Stomach (tissue), 9 donors: ENCODE measurements around the gene TYMS. TPM values are rescaled to one million over a fixed set of nuclear protein-coding genes. Genes with fewer than 3 reads are reported as not detected.
A peak's percentile ranks its signal among the peaks of the same experiment; 100 is the strongest.

Source experiments
- DNase-seq, 2 donors: peaks; one replicate each; pipeline versions ENCODE4 v3.0.0 to v3.0.0-alpha.2; 2013 to 2019
- H3K27ac ChIP-seq, 5 donors: fragments of 200-600 bp in 4 of 5; sonication (generic) in 4 of 5; one replicate each; pipeline ENCODE4 v1.5.1; 2013 to 2019; ENCODE audit warnings: mild to moderate bottlenecking in 1 of 5, moderate library complexity in 1 of 5
- H3K27me3 ChIP-seq, 3 donors: fragments of 200-600 bp; sonication (generic); one replicate each; pipeline ENCODE4 v1.5.1; 2017 to 2019; ENCODE audit warnings: mixed run types in 1 of 3
- H3K36me3 ChIP-seq, 4 donors: fragments of 200-600 bp; sonication (generic); 1 replicate in 3 of 4; 2 replicates in 1 of 4; pipeline ENCODE4 v1.5.1; 2016 to 2019
- H3K4me1 ChIP-seq, 4 donors: fragments of 200-600 bp; sonication (generic); one replicate each; pipeline ENCODE4 v1.5.1; 2016 to 2019
- H3K4me3 ChIP-seq, 4 donors: fragments of 200-600 bp; sonication (generic) in 3 of 4; one replicate each; pipeline ENCODE4 v1.5.1; 2016 to 2019; ENCODE audit warnings: mild to moderate bottlenecking in 1 of 4
- H3K9me3 ChIP-seq, 4 donors: fragments of 200-600 bp; sonication (generic); one replicate each; pipeline ENCODE4 v1.5.1; 2016 to 2019
- EP300 ChIP-seq: sonication (generic); formaldehyde crosslinking; IDR thresholded peaks from one replicate; pipeline ENCODE4 v1.6.1; 2017; ENCODE audit warnings: antibody characterized with exemption
- POLR2A ChIP-seq, 4 donors: fragments of 450-650 bp; IDR thresholded peaks; one replicate each; pipeline ENCODE4 v1.6.1; 2016; ENCODE audit warnings: antibody characterized with exemption in 4 of 4, control low read depth in 2 of 4, mild to moderate bottlenecking in 1 of 4, moderate library complexity in 1 of 4
- POLR2AphosphoS5 ChIP-seq, 3 donors: sonication (generic); formaldehyde crosslinking; IDR thresholded peaks; one replicate each; pipeline ENCODE4 v1.6.1; 2016; ENCODE audit warnings: antibody characterized with exemption in 3 of 3
- WGBS, 5 donors: extraction: QIAGEN DNeasy Blood & Tissue Kit in 3 of 5; methylation state at CpG; one replicate each; pipeline versions ENCODE4 v1.1.5 to v1.1.7; 2013 to 2018; 5-methylcytosine and 5-hydroxymethylcytosine counted together
- intact Hi-C: fragments of 100-400 bp; cut with DNase I; formaldehyde crosslinking; loops from one replicate; pipeline ENCODE4 v1.15.1; 2023; ENCODE audit warnings: low total_unique reads
- polyA plus RNA-seq, 3 donors: library from polyadenylated mRNA; stranded (reverse); fragments of 200-250 nt; gene quantifications; one replicate each; pipeline ENCODE4 v1.2.3, GENCODE V29; 2013
- total RNA-seq, 5 donors: library from RNA; depleted of rRNA; stranded (reverse); fragments of >200 nt; gene quantifications; one replicate each; pipeline versions ENCODE4 v1.1.0 to v1.2.3, GENCODE V29; 2014 to 2016
- TF ChIP-seq, protein P1 (sequence below), 7 experiments: fragments of 450-650 bp in 4 of 7; fragments of 200-600 bp in 3 of 7; sonication (generic) in 3 of 7; IDR thresholded peaks; one replicate each; pipeline ENCODE4 v1.5.1; 2016 to 2019; ENCODE audit warnings: antibody characterized with exemption in 7 of 7, control low read depth in 2 of 7, mild to moderate bottlenecking in 1 of 7
- donor health status: healthy with polysubstance abuse.
- donor health status: Bipolar disorder and iron deficiency.
- donor health status: healthy.

Gene TYMS
- total and polyA plus RNA-seq, 8 donors = 1.2 to 17.1 (median 8.1) TPM

DNA sequence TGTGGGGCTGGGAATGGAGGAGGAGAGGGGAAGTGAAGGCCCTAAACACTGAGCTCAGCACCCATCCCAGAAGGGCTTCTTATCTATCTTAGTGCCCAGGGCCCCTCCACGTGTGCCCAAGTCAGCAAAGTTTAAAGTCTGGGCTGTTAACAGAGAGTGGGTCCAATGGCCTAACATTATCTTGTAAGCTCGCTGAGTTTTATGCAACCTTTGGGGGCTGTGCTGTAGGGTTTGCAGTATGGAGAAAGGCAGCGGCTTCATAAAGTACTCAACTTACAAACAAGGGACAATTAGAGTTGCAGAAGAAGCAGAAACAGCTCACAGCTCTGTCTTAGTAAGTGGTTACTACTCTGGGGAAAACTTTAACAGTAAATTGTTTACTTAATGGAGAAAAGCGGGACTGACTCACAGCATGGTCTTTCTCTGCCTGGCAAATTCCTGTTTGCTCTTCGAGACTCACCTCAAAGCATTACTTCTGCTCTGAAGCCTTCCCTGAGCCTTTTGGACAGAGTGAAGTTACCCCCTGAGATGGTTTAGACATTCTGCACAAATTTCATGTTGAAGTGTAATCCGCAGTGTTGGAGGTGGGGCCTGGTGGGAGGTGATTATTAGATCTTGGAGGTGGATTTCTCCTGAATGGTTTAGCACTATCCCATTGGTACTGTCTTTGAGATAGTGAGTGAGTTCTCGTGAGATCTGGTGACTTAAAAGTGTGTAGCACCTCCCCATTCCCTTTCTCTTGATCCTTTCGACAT, 45.9 kb downstream of the TYMS start:
- H3K4me3 ChIP-seq = no peak overlapping the region
- TF ChIP-seq POLR2AphosphoS5 (IDR thresholded peaks at IDR 0.05) (no peak), EP300 (no peak), POLR2A (IDR thresholded peaks at IDR 0.05) (no peak)
- TF ChIP-seq, protein P1, sequence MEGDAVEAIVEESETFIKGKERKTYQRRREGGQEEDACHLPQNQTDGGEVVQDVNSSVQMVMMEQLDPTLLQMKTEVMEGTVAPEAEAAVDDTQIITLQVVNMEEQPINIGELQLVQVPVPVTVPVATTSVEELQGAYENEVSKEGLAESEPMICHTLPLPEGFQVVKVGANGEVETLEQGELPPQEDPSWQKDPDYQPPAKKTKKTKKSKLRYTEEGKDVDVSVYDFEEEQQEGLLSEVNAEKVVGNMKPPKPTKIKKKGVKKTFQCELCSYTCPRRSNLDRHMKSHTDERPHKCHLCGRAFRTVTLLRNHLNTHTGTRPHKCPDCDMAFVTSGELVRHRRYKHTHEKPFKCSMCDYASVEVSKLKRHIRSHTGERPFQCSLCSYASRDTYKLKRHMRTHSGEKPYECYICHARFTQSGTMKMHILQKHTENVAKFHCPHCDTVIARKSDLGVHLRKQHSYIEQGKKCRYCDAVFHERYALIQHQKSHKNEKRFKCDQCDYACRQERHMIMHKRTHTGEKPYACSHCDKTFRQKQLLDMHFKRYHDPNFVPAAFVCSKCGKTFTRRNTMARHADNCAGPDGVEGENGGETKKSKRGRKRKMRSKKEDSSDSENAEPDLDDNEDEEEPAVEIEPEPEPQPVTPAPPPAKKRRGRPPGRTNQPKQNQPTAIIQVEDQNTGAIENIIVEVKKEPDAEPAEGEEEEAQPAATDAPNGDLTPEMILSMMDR (IDR thresholded peaks at IDR 0.05) = no peak
- H3K36me3 ChIP-seq = peaks cover 0 to 45% (median 33%) of the 10 kb centered on the region in 4 donors
- no peaks in the 10 kb centered on the region for H3K27me3 ChIP-seq
- H3K4me1 ChIP-seq = peaks cover 0 to 19% (median 17%) of the 10 kb centered on the region in 4 donors
- intact Hi-C loops = no loop called here
- H3K27ac ChIP-seq = peak overlapping the region in 4 of 5 donors; percentile 36 to 77 (median 58)
- no peaks in the 10 kb centered on the region for H3K9me3 ChIP-seq
- DNase-seq = peak; percentile 11 to 45
- 45 to 56% (median 48%) methylated on average over 8 of the region's 8 CpGs for WGBS, 5 donors

DNA sequence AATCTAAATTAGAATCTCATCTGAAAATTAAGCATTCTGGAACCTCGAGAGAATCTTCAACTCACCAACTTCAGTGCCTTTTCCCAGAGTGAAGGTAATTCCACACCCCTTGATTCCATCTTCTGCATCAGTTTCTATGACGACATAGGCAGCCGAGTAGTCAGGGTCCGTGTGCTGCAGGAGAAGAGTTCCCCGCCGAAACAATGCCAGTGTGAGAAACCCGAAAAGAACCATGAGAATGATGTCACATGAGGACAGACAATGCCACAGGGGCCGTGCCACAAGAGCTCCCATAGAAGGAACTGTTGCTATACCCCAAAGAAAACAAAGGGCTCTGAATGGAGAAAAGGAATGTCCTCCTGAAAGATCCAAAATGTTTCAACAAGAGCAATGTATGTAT, 49.0 kb downstream of the TYMS start:
- peaks cover 8 to 40% (median 32%) of the 10 kb centered on the region in 4 donors for H3K4me1 ChIP-seq
- peaks cover 0 to 35% (median 33%) of the 10 kb centered on the region in 4 donors for H3K36me3 ChIP-seq

DNA sequence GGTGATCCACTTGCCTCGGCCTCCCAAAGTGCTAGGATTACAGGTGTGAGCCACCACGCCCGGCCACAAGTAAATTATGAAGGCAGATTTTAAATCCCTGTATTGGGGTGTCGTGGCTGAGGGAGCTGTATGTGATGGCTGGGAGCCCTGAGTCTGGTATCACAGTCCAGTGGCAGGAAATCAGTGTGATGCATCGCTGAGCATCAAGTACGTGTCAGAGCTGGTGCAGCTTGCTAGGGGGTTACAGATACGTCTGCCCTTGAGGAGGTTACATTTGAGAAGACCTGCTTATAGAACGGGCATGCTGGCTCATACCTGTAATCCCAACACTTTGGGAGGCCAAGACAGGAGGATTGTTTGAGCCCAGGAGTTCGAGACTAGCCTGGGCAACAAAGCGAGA, 50.6 kb downstream of the TYMS start:
- intact Hi-C loops = no loop called here
- no peak for DNase-seq
- Histone ChIP-seq H3K4me1 (peaks cover 13 to 39% (median 27%) of the 10 kb centered on the region in 4 donors), H3K27me3 (no peaks in the 10 kb centered on the region), H3K36me3 (peaks cover 0 to 35% (median 33%) of the 10 kb centered on the region in 4 donors), H3K4me3 (no peak overlapping the region), H3K27ac (no peak overlapping the region), H3K9me3 (no peaks in the 10 kb centered on the region)
- TF ChIP-seq, protein P1 (IDR thresholded peaks at IDR 0.05) = no peak
- TF ChIP-seq POLR2A (IDR thresholded peaks at IDR 0.05) (no peak), POLR2AphosphoS5 (IDR thresholded peaks at IDR 0.05) (no peak), EP300 (no peak)
- WGBS, 5 donors = 92 to 97% (median 94%) methylated on average over 10 of the region's 10 CpGs

More for the DNA sequence above, 49.0 kb downstream of the TYMS start:
- no peaks in the 10 kb centered on the region for H3K9me3 ChIP-seq
- 82 to 95% (median 92%) methylated on average over 8 of the region's 8 CpGs for WGBS, 5 donors
- H3K27me3 ChIP-seq = no peaks in the 10 kb centered on the region
- TF ChIP-seq EP300 = no peak
- no peak for TF ChIP-seq POLR2AphosphoS5 (IDR thresholded peaks at IDR 0.05)
- TF ChIP-seq POLR2A (IDR thresholded peaks at IDR 0.05) = no peak
- TF ChIP-seq, protein P1 (IDR thresholded peaks at IDR 0.05) = no peak
- intact Hi-C loops = no loop called here
- H3K27ac ChIP-seq = no peak overlapping the region
- no peak for DNase-seq
- H3K4me3 ChIP-seq = no peak overlapping the region

DNA sequence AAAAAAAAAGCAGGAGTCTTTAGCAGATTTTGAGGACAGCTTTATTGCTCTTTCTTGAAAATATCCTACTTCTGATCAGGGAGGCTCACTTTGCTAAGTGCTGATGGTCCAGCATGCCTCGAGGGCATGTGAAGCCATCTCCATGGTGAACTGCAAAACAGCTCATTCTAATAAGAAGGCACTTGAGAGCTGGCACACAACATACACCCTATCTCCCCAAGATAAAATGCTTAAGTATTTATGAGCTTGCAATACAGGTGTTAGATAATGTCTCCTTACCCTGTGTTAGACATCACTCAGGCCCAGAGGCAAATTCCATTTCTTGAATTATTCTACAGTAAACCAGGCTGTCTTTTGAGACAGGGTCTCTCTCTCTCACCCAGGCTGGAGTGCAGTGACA, 52.3 kb downstream of the TYMS start:
- DNase-seq = no peak
- WGBS, 5 donors = 38 to 76% (median 65%) methylated on average over 1 of the region's 1 CpG
- Histone ChIP-seq H3K4me3 (no peak overlapping the region), H3K9me3 (no peaks in the 10 kb centered on the region), H3K27ac (no peak overlapping the region), H3K4me1 (peaks cover 8 to 30% (median 19%) of the 10 kb centered on the region in 4 donors), H3K27me3 (no peaks in the 10 kb centered on the region), H3K36me3 (peaks cover 0 to 30% (median 26%) of the 10 kb centered on the region in 4 donors)
- TF ChIP-seq, protein P1 (IDR thresholded peaks at IDR 0.05) = no peak
- TF ChIP-seq POLR2AphosphoS5 (IDR thresholded peaks at IDR 0.05) (no peak), POLR2A (IDR thresholded peaks at IDR 0.05) (no peak), EP300 (no peak)
- intact Hi-C loops = no loop called here
